ENCODE measurements around the gene PPP1R12C.

- TF ChIP-seq, protein P1, sequence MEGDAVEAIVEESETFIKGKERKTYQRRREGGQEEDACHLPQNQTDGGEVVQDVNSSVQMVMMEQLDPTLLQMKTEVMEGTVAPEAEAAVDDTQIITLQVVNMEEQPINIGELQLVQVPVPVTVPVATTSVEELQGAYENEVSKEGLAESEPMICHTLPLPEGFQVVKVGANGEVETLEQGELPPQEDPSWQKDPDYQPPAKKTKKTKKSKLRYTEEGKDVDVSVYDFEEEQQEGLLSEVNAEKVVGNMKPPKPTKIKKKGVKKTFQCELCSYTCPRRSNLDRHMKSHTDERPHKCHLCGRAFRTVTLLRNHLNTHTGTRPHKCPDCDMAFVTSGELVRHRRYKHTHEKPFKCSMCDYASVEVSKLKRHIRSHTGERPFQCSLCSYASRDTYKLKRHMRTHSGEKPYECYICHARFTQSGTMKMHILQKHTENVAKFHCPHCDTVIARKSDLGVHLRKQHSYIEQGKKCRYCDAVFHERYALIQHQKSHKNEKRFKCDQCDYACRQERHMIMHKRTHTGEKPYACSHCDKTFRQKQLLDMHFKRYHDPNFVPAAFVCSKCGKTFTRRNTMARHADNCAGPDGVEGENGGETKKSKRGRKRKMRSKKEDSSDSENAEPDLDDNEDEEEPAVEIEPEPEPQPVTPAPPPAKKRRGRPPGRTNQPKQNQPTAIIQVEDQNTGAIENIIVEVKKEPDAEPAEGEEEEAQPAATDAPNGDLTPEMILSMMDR (IDR thresholded peaks at IDR 0.05) = no peak
- no peak for TF ChIP-seq POLR2A (IDR thresholded peaks at IDR 0.05)
These were observed 16.4 kb upstream of the PPP1R12C start for GRCh38 chr19:55133639-55134444.

All from uterus (tissue), 2 donors.